HFFc6 (cell line): ENCODE data around the gene C2CD3. TPM values are rescaled to one million over a fixed set of nuclear protein-coding genes. Genes with fewer than 3 reads are reported as not detected.

ENCODE experiments used
- DNase-seq: peaks from one replicate; pipeline ENCODE4 v3.0.0-alpha.2; 2018
- H3K27ac Mint-ChIP-seq: 2 replicates; pipeline ENCODE4 v1.8.0; 2020; ENCODE audit warnings: mild to moderate bottlenecking, mixed read lengths
- H3K27me3 Mint-ChIP-seq: 2 replicates; pipeline ENCODE4 v1.8.0; 2021; ENCODE audit warnings: mild to moderate bottlenecking, moderate library complexity, mixed read lengths; ENCODE audit not compliant: insufficient read depth
- H3K36me3 Mint-ChIP-seq: 2 replicates; pipeline ENCODE4 v1.8.0; 2021; ENCODE audit warnings: low read depth, mixed read lengths
- H3K4me1 Mint-ChIP-seq: 2 replicates; pipeline ENCODE4 v1.8.0; 2020; ENCODE audit warnings: low read depth, mixed read lengths
- H3K4me3 Mint-ChIP-seq: 2 replicates; pipeline ENCODE4 v1.8.0; 2020; ENCODE audit warnings: mild to moderate bottlenecking, moderate library complexity, mixed read lengths
- H3K9me3 Mint-ChIP-seq: 2 replicates; pipeline ENCODE4 v1.8.0; 2020; ENCODE audit warnings: mild to moderate bottlenecking, mixed read lengths
- CTCF ChIP-seq: fragments of 200-600 bp; sonication (generic); IDR thresholded peaks from 2 replicates; pipeline ENCODE4 v1.5.0; 2021; ENCODE audit warnings: antibody characterized with exemption, mild to moderate bottlenecking
- total RNA-seq, 6 experiments: library from RNA; stranded (reverse); fragmentation: NEBNext Ultra II Directional; extraction: Animal tissue kit (Norgen Biotek cat#: 25700); gene quantifications; 2 replicates in 1 of 6; 3 replicates in 5 of 6; pipeline ENCODE4 v1.2.3, GENCODE V29; 2021

The C2CD3 gene
- total RNA-seq, 6 experiments from 2014 or later, result 14.6 to 23.0 (median 17.2) TPM

- Mint-ChIP-seq H3K4me1 (peaks cover 1% of the 10 kb centered on the region; the same call in 1 of the 2 replicates), H3K27ac (no peak overlapping the region), H3K4me3 (no peak overlapping the region), H3K9me3 (no peaks in the 10 kb centered on the region), H3K27me3 (no peaks in the 10 kb centered on the region; the same call in 1 of the 2 replicates), H3K36me3 (peaks cover 25% of the 10 kb centered on the region)
- no peak for TF ChIP-seq CTCF
- DNase-seq, result no peak
Measured at GRCh38 chr11:74206746-74207145, 35.9 kb upstream of the C2CD3 start.

- Mint-ChIP-seq H3K4me3 (no peak overlapping the region), H3K27me3 (no peaks in the 10 kb centered on the region; the same call in 1 of the 2 replicates), H3K27ac (no peak overlapping the region), H3K36me3 (peaks cover 25% of the 10 kb centered on the region), H3K4me1 (no peaks in the 10 kb centered on the region), H3K9me3 (no peaks in the 10 kb centered on the region)
- DNase-seq, result no peak
- no peak for TF ChIP-seq CTCF
Measured at GRCh38 chr11:74205181-74205580, 34.4 kb upstream of the C2CD3 start.

DNA sequence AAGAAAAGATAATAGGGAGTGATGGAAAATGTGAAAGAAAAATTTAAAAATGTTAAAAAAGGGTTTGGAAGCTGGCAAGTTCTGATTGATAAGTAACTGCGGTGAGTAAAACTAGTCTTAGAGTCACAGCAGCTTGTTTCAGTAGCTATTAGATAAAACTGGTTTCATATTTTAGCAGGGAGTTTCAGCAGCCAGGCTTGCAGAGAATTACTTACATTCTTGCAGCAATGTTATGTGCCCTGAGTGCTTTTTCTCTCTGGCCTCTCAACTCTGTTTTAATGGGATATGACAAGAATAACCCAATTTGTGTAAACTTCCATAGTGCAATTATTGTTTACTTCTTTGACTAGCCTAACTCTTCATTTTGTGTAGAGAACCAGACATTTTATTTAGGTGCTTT, 33.9 kb upstream of the C2CD3 start:
- H3K27ac Mint-ChIP-seq, result no peak overlapping the region

GRCh38 chr11:74203966-74204365, 33.2 kb upstream of the C2CD3 start:
- H3K36me3 Mint-ChIP-seq, result peaks cover 24% of the 10 kb centered on the region
- no peak overlapping the region for H3K4me3 Mint-ChIP-seq
- no peak overlapping the region for H3K27ac Mint-ChIP-seq
- H3K9me3 Mint-ChIP-seq, result no peaks in the 10 kb centered on the region
- no peaks in the 10 kb centered on the region for H3K4me1 Mint-ChIP-seq
- no peaks in the 10 kb centered on the region; the same call in 1 of the 2 replicates for H3K27me3 Mint-ChIP-seq
- no peak for DNase-seq
- no peak for TF ChIP-seq CTCF

More for the DNA sequence above, 33.9 kb upstream of the C2CD3 start:
- H3K4me3 Mint-ChIP-seq, result no peak overlapping the region
- DNase-seq, result no peak
- peaks cover 25% of the 10 kb centered on the region for H3K36me3 Mint-ChIP-seq
- TF ChIP-seq CTCF, result no peak
- H3K9me3 Mint-ChIP-seq, result no peaks in the 10 kb centered on the region
- H3K27me3 Mint-ChIP-seq, result no peaks in the 10 kb centered on the region; the same call in 1 of the 2 replicates
- H3K4me1 Mint-ChIP-seq, result no peaks in the 10 kb centered on the region

- no peak for TF ChIP-seq CTCF
- peaks cover 18% of the 10 kb centered on the region for H3K36me3 Mint-ChIP-seq
- no peak for DNase-seq
- H3K4me3 Mint-ChIP-seq, result no peak overlapping the region
- H3K27me3 Mint-ChIP-seq, result no peaks in the 10 kb centered on the region
- H3K27ac Mint-ChIP-seq, result no peak overlapping the region
- peaks cover 19% of the 10 kb centered on the region for H3K4me1 Mint-ChIP-seq
- H3K9me3 Mint-ChIP-seq, result no peaks in the 10 kb centered on the region
Measured at GRCh38 chr11:74196781-74197486, 26.1 kb upstream of the C2CD3 start.
